Mucosa of rectum (tissue), 2 donors: ENCODE results near the gene SP110.
"Not testable (repeated sequence)": the region's sequence is repeated elsewhere in the genome, so short reads cannot be mapped to it uniquely, and the experiment has no call there.

Experiments
- H3K27ac ChIP-seq, 2 donors: one replicate each; pipeline ENCODE4 v1.7.0; 2013; ENCODE audit warnings: inconsistent platforms in 2 of 2, low read depth in 2 of 2, low read length in 2 of 2
- H3K27me3 ChIP-seq, 2 donors: one replicate each; pipeline ENCODE4 v1.7.0; 2013; ENCODE audit warnings: low read length in 2 of 2; ENCODE audit not compliant: control insufficient read depth in 2 of 2, insufficient read depth in 2 of 2
- H3K36me3 ChIP-seq, 2 donors: one replicate each; pipeline ENCODE4 v1.7.0; 2013; ENCODE audit warnings: low read length in 2 of 2; ENCODE audit not compliant: control insufficient read depth in 2 of 2, insufficient read depth in 2 of 2
- H3K4me1 ChIP-seq, 2 donors: one replicate each; pipeline ENCODE4 v1.7.0; 2013; ENCODE audit warnings: low read length in 2 of 2, mild to moderate bottlenecking in 1 of 2; ENCODE audit not compliant: control insufficient read depth in 2 of 2, insufficient read depth in 2 of 2
- H3K4me3 ChIP-seq, 2 donors: one replicate each; pipeline ENCODE4 v1.7.0; 2013; ENCODE audit warnings: low read length in 2 of 2
- H3K9ac ChIP-seq, 2 donors: one replicate each; pipeline ENCODE4 v1.7.0; 2013; ENCODE audit warnings: low read length in 2 of 2, low read depth in 1 of 2, mild to moderate bottlenecking in 1 of 2
- H3K9me3 ChIP-seq, 2 donors: one replicate each; pipeline ENCODE4 v1.7.0; 2013; ENCODE audit warnings: low read length in 2 of 2; ENCODE audit not compliant: control insufficient read depth in 2 of 2
- donor health status: healthy.
- donor health status: Normal muscosa, but diverticular disease.

Gene SP110

GRCh38 chr2:230131366-230131765 is 88.4 kb downstream of the SP110 start:
- Histone ChIP-seq H3K4me3 (no peak overlapping the region), H3K9ac (no peak overlapping the region)

DNA sequence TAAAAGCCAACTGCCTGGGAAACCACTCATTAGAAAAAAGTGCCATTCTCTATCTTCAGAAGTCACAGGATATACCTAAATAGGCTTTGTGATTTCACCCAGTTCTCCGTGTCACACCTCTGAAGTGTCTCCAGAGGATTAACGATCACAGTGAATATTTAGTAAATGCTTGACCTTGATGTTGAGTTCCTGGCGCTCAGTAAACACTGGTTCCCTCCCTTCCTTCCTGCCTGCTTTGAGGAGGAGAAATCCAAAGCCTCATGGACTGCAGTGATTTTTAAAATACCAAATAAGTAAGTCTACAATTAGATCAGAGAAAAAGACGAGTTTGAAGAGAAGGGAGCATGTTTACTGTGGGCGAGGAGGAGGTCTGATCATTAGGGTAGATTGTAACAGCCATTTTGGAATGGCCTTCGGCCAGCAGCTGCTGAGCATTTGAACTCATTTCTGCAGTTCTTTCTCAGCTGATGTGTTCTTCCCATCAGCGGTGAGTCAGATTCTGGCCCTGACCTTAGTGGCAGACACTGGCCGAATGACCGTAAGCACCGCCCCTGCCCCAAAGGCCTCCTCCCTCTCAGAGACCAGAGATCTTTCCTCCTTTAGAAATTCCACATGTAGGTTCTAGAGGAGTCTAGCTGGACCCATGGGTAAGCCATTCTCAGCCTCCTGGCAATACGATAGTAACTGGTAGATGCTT is 89.0 kb downstream of the SP110 start:
- Histone ChIP-seq H3K9me3 (peaks cover 0 to 3% of the 10 kb centered on the region in 2 donors), H3K4me1 (peaks cover 0 to 2% of the 10 kb centered on the region in 2 donors), H3K27me3 (no peaks in the 10 kb centered on the region), H3K36me3 (no peaks in the 10 kb centered on the region), H3K9ac (no peak overlapping the region), H3K27ac (peak overlapping the region in 1 of 2 donors; percentile 5), H3K4me3 (no peak overlapping the region)

More at GRCh38 chr2:230131366-230131765, 88.4 kb downstream of the SP110 start:
- Histone ChIP-seq H3K9me3 (peaks cover 0 to 3% of the 10 kb centered on the region in 2 donors), H3K4me1 (peaks cover 0 to 2% of the 10 kb centered on the region in 2 donors), H3K27me3 (no peaks in the 10 kb centered on the region), H3K27ac (peak overlapping the region; percentile 5 to 44), H3K36me3 (no peaks in the 10 kb centered on the region)

GRCh38 chr2:230129343-230129742 is 90.4 kb downstream of the SP110 start:
- Histone ChIP-seq H3K4me3 (no peak overlapping the region), H3K9me3 (peaks cover 0 to 2% of the 10 kb centered on the region in 2 donors), H3K9ac (no peak overlapping the region), H3K27me3 (no peaks in the 10 kb centered on the region), H3K4me1 (peaks cover 0 to 2% of the 10 kb centered on the region in 2 donors), H3K36me3 (no peaks in the 10 kb centered on the region), H3K27ac (peak overlapping the region; percentile 10 to 30)

GRCh38 chr2:230128623-230129342 is 91.0 kb downstream of the SP110 start:
- H3K27me3 ChIP-seq = no peaks in the 10 kb centered on the region
- peaks cover 0 to 2% of the 10 kb centered on the region in 2 donors for H3K4me1 ChIP-seq
- H3K9me3 ChIP-seq = no peaks in the 10 kb centered on the region
- H3K9ac ChIP-seq = no peak overlapping the region
- no peak overlapping the region for H3K4me3 ChIP-seq
- peak overlapping the region; percentile 10 to 30 for H3K27ac ChIP-seq
- no peaks in the 10 kb centered on the region for H3K36me3 ChIP-seq

DNA sequence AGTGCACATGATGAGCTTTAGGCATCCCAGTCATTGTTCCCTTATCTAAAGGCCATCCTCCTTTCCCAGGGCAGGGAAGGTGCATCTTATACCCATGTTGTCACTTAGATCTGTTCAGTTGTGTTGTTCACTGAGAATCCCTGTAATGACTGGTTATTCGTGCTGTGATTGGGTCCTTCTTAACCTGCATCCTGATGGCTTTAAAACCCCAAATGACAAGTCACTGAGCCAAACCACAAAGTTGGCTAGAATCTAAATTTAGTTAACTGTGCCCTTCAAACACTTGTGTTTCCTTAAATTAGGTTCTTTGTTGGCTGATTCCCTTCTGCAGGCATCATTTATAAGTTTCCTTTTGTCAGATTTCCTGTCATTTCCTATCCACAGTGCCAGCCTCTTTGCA is 92.6 kb downstream of the SP110 start:
- H3K27me3 ChIP-seq = no peaks in the 10 kb centered on the region
- no peak overlapping the region for H3K4me3 ChIP-seq
- H3K27ac ChIP-seq = no peak overlapping the region

GRCh38 chr2:230124757-230125431 is 94.9 kb downstream of the SP110 start:
- no peaks in the 10 kb centered on the region for H3K27me3 ChIP-seq
- no peaks in the 10 kb centered on the region for H3K4me1 ChIP-seq
- no peak overlapping the region for H3K9ac ChIP-seq
- no peaks in the 10 kb centered on the region for H3K36me3 ChIP-seq
- no peak overlapping the region for H3K27ac ChIP-seq
- peak overlapping the region in 1 of 2 donors; percentile 26 for H3K4me3 ChIP-seq
- no peaks in the 10 kb centered on the region for H3K9me3 ChIP-seq

More for the DNA sequence above, 92.6 kb downstream of the SP110 start:
- H3K9me3 ChIP-seq = no peaks in the 10 kb centered on the region
- peaks cover 0 to 2% of the 10 kb centered on the region in 2 donors for H3K4me1 ChIP-seq
- no peaks in the 10 kb centered on the region for H3K36me3 ChIP-seq
- H3K9ac ChIP-seq = no peak overlapping the region

DNA sequence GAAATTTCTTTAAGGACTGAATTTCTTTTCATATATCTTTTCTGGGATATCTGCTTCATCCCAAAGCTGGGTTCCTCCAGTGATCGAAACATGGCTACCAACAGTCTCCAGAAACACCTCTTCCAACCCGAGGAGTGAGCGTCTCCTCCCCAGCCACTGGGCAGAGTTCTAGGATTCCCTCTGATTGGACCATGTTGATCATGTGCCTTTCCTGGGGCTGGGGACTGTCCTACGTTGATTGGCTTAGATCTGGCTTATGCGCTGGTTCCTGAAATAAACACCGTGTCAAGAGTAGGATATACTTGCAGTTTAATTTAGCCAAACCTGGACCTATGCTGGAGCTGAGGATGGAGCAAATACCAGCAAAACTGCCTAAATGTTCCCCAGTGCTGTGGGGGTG is 95.5 kb downstream of the SP110 start:
- no peaks in the 10 kb centered on the region for H3K9me3 ChIP-seq
- no peaks in the 10 kb centered on the region for H3K4me1 ChIP-seq
- H3K36me3 ChIP-seq = no peaks in the 10 kb centered on the region
- H3K9ac ChIP-seq = no peak overlapping the region
- no peaks in the 10 kb centered on the region for H3K27me3 ChIP-seq
- H3K4me3 ChIP-seq = no peak overlapping the region
- H3K27ac ChIP-seq = no peak overlapping the region

- not testable (repeated sequence) for H3K9ac ChIP-seq, H3K27ac ChIP-seq, H3K9me3 ChIP-seq, H3K4me3 ChIP-seq, H3K36me3 ChIP-seq, H3K27me3 ChIP-seq, H3K4me1 ChIP-seq
Observed at GRCh38 chr2:230120376-230120775, 99.4 kb downstream of the SP110 start.

DNA sequence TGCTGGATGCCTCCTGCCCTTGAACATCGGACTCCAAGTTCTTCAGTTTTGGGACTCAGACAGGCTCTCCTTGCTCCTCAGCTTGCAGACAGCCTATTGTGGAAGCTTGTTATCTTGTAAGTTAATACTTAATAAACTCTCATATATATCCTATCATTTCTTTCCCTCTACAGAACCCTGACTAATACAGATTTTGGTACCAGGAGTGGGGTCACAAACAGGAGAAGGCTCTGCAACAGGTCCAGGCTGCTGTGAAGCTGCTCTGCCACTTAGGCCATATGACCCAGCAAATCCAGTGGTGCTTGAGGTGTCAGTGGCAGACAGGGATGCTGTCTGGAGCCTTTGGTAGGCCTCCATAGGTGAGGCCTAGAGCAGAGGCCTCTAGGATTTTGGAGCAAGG is 100.0 kb downstream of the SP110 start:
- not testable (repeated sequence) for H3K27me3 ChIP-seq, H3K27ac ChIP-seq, H3K9ac ChIP-seq, H3K9me3 ChIP-seq, H3K4me3 ChIP-seq, H3K36me3 ChIP-seq, H3K4me1 ChIP-seq
